GM21515 (cell line): ENCODE results near the gene DCLK3.

Experiments
- ATAC-seq: cut with Tn5 transposase; IDR thresholded peaks from one replicate; pipeline ENCODE4 v1.9.1; 2021; ENCODE audit not compliant: unreplicated experiment

The DCLK3 gene

DNA sequence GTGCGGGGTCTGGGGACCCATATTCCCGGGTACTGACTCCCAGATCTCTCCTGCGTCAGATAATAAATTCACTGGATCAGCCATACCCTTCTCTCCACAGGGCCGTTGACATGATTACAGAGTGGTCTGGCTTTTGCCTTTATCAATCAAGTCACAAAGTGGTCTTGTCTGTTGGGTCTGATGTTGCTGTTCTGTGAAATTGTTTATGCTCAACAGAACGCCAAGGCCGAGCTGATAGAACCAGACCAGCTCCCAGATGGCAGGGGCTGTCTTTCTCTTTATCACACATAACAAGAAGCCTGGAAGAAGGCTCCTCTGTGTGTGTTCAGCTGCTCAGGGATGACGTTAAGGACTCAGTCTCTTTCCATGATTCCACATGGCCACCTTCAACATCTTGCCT lies 751 bp upstream of the DCLK3 start:
- ATAC-seq: no peak

GRCh38 chr3:36764704-36765038 lies 318 bp upstream of the DCLK3 start:
- no peak for ATAC-seq

DNA sequence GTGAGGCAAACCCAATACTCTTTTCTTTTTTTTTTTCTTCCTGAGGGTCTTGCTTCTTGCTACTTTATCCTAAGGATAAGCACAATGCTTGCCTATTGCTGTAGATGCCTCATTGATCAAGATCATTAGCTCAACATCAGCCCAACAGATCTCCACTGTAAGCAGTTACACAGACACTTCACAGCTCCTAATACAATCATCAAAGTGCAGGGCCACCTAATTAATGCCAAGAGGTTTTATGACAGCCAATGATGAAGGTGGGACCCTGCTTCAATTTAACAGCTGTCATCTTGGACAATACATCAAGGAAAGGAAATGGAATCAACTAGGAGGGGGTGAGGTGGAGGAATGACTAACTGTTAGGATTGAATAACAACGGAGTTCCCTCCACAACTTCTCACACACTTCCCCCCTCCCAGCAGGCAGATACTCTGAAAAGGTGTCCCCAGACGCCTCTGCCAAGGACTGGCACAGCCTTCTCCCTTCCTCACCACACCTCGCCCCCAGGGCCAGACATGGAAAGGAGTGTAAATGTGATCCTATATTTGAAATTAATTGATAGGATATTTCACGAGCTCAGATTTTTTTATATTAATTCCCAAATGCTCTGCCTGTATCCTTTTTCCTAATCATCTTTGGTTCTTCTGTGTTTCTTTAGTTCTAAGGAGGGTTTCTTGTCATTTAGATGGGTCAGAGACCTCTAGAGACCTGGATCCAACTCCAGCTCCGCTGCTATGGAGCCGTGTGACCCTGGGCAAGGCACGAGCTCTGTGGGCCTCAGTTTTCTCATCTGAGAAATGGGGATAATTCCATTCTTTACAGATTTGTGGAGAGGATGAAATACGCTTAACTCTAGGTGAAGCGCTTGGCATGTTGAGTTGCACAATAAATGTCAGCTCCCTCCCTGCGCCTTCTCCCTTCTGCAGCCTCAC lies 1.2 kb downstream of the DCLK3 start:
- no peak for ATAC-seq

DNA sequence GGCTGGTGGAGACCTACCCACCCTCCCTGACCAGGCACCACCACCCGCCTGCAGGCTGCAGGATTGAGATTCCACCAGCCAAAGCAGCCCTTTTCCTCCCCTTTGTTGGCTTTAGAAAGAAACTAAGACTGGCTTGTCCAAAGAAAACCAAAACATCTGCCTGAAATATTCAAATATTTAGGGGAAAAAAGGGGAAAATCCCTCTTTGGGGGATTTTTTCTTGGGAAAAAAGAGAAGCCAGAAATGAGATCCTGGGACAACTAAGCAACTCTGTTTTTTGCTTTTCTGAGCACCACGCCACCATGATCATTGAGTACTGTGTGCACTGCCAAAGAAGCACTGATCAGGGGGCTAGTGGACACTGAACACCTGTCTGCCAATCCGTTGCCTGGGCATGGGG lies 2.6 kb downstream of the DCLK3 start:
- ATAC-seq: no peak

DNA sequence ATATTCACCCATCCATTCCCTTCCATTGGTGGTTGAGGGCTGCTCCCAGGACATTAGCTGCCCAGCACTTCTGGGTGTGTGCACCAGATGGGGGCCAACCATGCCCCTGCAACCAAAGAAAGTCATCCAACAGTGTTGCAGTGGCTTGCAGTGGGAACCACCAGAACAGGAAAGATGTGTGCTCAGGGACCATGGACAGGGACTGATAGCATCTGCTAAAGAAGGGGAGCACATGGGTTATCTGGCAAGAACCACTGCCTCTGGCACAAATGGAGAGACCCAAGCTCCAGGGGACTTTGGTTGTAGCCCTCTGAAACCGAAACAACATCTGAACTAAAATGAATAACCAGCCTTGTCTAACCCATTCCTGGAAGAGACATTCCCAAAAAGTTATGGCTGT lies 8.1 kb downstream of the DCLK3 start:
- ATAC-seq: no peak

GRCh38 chr3:36751326-36751725 lies 13.0 kb downstream of the DCLK3 start:
- ATAC-seq: no peak

- no peak for ATAC-seq
Observed at GRCh38 chr3:36750737-36751136, 13.6 kb downstream of the DCLK3 start.

- no peak for ATAC-seq
Observed at GRCh38 chr3:36744763-36745162, 19.6 kb downstream of the DCLK3 start.

DNA sequence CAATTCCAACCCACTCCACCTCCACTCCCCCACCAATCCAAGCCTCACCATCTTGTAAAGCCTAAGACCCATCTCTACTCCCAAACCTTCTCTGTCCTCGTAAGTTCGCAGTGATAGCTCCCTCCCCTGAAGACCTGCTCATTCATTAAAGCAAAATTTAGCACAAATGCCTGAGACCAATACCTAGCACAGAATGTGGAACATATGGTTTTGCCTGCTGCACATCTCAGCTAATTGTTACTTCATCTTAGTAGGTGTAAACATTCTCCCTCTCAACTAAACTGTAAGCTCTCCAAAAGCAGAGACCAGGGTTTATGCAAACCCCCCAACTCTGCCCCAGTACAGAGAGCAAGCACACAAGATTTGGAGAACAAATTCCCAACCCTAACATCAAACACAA lies 20.5 kb downstream of the DCLK3 start:
- ATAC-seq: no peak

DNA sequence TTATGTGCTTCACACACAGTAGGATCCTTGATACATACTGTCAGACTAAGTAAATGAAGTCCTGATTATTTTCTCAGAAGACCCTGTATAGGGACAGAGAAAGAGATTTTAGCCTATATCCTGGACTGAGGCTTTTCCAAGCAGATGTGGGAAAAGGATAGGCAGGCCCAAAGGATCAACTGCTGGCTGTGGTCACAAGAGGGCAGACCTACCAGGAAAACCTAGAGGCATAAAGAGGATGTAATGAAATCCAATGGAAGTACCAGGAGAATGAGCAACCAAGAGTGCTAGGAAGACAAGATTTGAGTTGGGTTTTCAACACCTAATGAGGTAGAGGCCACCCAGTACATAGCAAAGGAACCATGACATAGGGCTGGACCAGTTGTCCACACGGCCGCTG lies 23.1 kb downstream of the DCLK3 start:
- no peak for ATAC-seq

GRCh38 chr3:36740787-36741186 lies 23.6 kb downstream of the DCLK3 start:
- ATAC-seq: no peak

- ATAC-seq: no peak
Observed at GRCh38 chr3:36738702-36739101, 25.7 kb downstream of the DCLK3 start.

GRCh38 chr3:36736301-36736700 lies 28.1 kb downstream of the DCLK3 start:
- ATAC-seq: no peak

GRCh38 chr3:36734742-36735141 lies 29.6 kb downstream of the DCLK3 start:
- no peak for ATAC-seq

GRCh38 chr3:36733723-36734122 lies 30.6 kb downstream of the DCLK3 start:
- ATAC-seq: no peak

DNA sequence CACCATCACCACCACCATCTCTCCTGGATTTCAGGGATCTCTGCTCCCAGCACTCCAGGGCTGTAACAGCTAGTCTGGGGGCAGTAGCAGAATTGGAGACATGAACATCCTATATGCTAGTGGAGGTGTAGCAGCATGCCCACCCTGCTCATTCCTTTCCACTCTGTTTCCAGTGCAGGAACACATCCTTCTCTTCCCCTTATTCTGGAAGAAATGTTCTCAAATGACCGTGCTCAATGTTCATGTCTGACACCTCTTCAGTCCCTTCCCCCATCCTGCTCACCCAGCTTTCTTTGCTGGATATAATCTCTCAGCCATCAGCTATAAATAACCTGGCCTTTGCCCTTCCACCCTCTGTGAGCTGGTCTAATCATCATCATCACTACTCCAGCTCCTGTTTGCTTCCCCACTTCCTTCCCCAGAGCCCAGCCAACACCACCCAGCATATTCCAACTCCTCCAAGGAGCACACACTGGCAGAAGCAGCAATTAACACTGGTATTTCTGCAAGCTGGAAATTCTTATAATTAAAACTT lies 31.1 kb downstream of the DCLK3 start:
- no peak for ATAC-seq

GRCh38 chr3:36730966-36731365 lies 33.4 kb downstream of the DCLK3 start:
- ATAC-seq: no peak

- ATAC-seq: no peak
Observed at GRCh38 chr3:36729204-36730056, 34.9 kb downstream of the DCLK3 start.

DNA sequence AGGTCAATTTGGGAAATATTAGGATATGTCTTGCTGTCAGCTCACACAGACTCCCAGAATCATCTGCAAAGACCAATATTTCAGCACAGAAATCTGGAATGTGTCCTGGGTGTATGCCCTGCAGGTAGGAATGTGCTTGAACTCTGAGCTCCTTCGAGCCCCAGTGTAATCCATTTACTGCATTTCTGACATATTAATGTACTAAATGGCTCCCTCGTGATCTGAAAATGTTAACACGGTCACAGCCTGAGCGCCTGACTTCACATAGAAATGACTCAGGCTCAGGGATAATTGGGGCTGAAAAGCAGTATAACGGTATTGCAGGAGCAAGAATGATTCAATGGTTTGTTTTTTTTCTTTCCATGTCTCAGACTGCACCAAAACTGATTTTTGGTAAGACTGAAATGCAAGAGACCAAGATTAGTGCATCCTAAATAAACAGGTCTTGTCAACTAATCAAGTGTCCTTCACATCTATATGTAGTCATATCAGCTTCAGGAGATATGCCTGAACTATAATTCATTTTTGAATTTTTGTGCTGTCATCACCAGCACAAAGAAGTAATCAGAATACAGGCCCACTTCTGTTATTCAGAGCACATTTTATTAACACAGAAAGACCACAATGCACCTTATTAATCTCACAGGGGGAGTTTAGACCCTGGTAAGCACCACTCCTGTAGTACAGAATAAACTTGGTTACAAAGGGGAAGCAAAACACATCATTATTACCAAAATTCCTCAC lies 49.8 kb downstream of the DCLK3 start:
- ATAC-seq: no peak

DNA sequence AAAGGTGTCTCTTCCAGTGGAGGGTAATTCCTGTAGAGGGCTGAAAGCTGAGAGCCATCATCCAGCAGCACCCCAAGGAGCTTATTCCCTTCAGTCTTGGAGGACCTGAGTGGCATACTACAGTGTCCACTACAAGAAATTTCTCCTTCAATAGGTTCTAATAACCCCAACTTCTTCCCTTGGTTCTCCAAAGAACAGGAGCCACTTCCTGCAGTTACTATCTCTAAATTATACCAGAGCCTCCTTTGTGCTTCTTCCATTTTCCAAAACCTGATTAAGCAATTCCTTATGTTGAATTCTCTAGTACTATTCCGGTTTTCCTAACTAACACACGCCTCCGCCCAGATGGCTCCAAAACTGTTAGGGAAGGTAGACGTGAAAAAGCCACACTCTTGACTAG lies 50.4 kb downstream of the DCLK3 start:
- no peak for ATAC-seq

DNA sequence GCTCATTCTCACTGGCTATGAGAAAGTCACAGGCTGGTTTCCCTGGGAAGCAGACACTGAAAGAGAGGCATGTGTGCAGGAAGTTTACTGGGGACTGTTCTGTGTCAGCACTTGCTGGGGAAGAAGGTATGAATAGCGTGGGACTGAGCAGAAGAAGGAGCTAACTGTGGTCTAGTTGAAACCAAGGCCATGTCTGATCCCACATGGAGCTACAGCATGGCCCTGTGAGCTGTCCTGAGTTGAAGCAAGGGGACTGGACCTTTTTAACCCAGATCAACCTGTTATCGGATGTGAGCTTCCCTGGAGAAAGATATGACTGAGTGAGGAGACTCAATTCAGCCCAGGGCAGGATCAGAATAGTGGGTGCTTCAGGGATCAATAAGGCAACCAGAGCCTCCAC lies 53.7 kb downstream of the DCLK3 start:
- ATAC-seq: no peak
